GM12891 (cell line): ENCODE results near the gene HCST.

ENCODE experiments used
- PAX5 ChIP-seq: IDR thresholded peaks from 2 replicates; pipeline ENCODE4 v1.6.1; 2011; ENCODE audit warnings: low read length, moderate library complexity, mild to moderate bottlenecking; ENCODE audit not compliant: insufficient read depth, severe bottlenecking
- POLR2A ChIP-seq: IDR thresholded peaks from 2 replicates; pipeline ENCODE4 v1.6.1; 2011; ENCODE audit warnings: low read depth, low read length, control low read depth
- POLR2AphosphoS5 ChIP-seq: IDR thresholded peaks from 2 replicates; pipeline ENCODE4 v1.6.1; 2011; ENCODE audit warnings: low read depth, low read length, control low read depth

GRCh38 chr19:35931874-35932202, 29.5 kb downstream of the HCST start:
- TF ChIP-seq POLR2AphosphoS5: no peak
- TF ChIP-seq POLR2A: no peak
- no peak for TF ChIP-seq PAX5
